NB4 (cell line): ENCODE data around the gene NOS3.

Source experiments
- POLR2A ChIP-seq: IDR thresholded peaks from 2 replicates; pipeline ENCODE4 v1.6.1; 2011; ENCODE audit warnings: mild to moderate bottlenecking; ENCODE audit not compliant: insufficient read length; ENCODE audit errors: extremely low read depth
- TF ChIP-seq, protein P1 (sequence below): IDR thresholded peaks from one replicate; pipeline ENCODE4 v1.5.1; 2012; ENCODE audit warnings: low read depth, low read length

DNA sequence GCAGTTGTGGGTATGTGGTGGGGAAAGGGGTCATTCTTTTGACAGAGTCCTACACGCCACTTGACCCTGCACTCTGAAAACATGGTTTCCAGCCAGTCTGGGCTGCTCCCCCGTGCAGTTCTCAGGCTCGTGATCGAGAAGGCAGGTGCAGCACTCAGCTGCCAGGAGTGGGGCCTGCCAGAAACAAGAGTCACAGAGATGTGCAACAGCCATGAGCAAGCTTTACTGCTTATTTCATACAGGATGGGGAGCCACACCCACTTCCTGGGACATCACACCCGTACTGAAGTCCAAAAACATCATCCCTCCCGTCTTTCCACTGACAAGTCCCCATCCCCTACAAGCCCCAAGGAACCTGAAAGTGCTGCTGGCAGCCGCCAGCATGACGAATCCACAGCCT lies 24.1 kb downstream of the NOS3 start:
- TF ChIP-seq POLR2A: no peak
- TF ChIP-seq, protein P1, sequence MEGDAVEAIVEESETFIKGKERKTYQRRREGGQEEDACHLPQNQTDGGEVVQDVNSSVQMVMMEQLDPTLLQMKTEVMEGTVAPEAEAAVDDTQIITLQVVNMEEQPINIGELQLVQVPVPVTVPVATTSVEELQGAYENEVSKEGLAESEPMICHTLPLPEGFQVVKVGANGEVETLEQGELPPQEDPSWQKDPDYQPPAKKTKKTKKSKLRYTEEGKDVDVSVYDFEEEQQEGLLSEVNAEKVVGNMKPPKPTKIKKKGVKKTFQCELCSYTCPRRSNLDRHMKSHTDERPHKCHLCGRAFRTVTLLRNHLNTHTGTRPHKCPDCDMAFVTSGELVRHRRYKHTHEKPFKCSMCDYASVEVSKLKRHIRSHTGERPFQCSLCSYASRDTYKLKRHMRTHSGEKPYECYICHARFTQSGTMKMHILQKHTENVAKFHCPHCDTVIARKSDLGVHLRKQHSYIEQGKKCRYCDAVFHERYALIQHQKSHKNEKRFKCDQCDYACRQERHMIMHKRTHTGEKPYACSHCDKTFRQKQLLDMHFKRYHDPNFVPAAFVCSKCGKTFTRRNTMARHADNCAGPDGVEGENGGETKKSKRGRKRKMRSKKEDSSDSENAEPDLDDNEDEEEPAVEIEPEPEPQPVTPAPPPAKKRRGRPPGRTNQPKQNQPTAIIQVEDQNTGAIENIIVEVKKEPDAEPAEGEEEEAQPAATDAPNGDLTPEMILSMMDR: no peak
